Measurements from ENCODE around the gene BAIAP2L1.
A peak's percentile ranks its signal among the peaks of the same experiment; 100 is the strongest.

BAIAP2L1 gene

DNA sequence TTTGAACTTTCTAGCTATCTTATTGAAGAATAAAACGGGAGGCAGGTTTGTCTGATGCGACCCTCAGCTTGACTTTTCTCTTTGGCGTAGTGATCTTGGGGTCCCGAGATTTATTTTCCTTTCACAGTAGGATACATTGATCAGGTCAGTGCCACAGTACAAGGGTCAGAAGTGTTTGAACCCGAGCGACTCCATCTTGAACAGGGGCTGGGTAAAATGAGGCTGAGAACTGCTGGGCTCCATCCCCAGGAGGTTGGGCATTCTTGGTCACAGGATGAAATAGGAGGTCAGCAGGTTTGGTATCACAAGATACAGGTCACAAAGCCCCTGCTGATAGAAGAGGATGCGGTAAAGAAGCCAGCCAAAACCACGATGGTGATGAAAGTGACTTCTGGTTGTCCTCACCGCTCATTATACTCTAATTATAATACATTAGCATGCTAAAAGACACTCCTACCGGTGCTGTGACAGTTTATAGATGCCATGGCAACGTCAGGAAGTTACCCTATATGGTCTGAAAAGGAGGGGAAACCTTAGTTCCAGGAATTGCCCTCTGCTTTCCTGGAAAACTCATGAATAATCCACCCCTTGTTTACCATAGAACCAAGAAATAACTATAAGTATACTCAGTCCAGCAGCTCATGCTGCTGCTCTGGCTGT, 145.8 kb downstream of the BAIAP2L1 start:
- peaks cover 27% of the 10 kb centered on the region for H3K36me3 Mint-ChIP-seq (ENCODE audit: low read depth)
- no peaks in the 10 kb centered on the region for H3K27me3 Mint-ChIP-seq (ENCODE audit: low read depth)
- H3K4me3 Mint-ChIP-seq, result peak overlapping the region; percentile 33
- H3K27ac Mint-ChIP-seq, result peak overlapping the region; percentile 80
- DNase-seq (ENCODE audit: low spot score), result peak; percentile 25
- no peaks in the 10 kb centered on the region for H3K9me3 Mint-ChIP-seq
- H3K4me1 Mint-ChIP-seq (ENCODE audit: low read depth), result peaks cover 33% of the 10 kb centered on the region

DNA sequence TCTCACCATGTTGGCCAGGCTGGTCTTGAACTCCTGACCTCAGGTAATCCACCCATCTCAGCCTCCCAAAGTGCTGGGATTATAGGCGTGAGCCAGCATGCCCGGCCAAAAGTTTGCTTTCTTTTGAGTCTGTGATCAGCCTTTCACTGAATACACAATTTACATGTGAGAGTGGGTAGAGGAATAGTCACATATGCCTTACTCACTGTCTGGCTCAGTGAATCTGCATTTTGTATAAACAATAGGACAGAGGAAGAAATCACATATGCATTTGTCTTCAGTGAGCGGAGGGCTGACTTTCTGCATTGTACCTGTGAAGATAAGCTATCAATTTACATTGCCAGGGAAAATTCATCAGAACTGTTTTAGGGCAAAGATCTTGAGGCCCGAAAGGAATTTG, 146.4 kb downstream of the BAIAP2L1 start:
- no peak for DNase-seq (ENCODE audit: low spot score)
- Mint-ChIP-seq H3K27me3 (ENCODE audit: low read depth) (no peaks in the 10 kb centered on the region), H3K4me3 (no peak overlapping the region), H3K4me1 (ENCODE audit: low read depth) (peaks cover 38% of the 10 kb centered on the region), H3K27ac (peak overlapping the region; percentile 80), H3K9me3 (no peaks in the 10 kb centered on the region), H3K36me3 (ENCODE audit: low read depth) (peaks cover 31% of the 10 kb centered on the region)

DNA sequence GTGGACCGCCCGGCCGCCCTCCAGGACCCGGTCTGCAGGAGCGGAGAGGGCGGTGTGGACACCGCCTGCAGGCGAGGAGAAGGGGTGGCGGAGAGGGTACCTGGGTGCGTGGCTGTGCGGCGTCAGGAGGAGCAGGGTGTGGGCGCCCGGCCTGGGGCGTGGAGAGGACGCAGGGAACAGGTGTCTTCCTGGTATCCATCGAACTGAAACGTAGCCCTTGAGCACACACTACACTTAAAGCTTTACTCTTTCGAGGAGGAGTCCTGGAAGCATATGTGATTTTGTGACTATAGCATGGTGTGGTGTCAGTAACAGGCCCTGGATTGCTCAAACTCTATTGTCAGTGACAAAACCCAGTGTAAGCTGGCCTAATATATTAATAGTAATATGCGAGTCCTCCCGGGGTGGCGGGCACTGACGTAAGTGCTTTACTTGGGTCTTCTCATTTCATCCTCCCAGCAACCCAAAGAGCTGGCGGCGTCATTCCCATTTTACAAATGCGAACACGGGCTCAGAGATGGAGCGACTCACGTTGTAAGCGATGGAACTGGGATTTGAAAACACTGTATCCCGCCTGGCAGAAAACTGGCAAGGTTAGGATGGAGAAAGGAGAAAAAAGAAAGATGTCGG, 148.3 kb downstream of the BAIAP2L1 start:
- peaks cover 48% of the 10 kb centered on the region for H3K4me1 Mint-ChIP-seq (ENCODE audit: low read depth)
- H3K9me3 Mint-ChIP-seq, result no peaks in the 10 kb centered on the region
- H3K27ac Mint-ChIP-seq, result peak overlapping the region; percentile 100
- peaks cover 33% of the 10 kb centered on the region for H3K36me3 Mint-ChIP-seq (ENCODE audit: low read depth)
- no peaks in the 10 kb centered on the region for H3K27me3 Mint-ChIP-seq (ENCODE audit: low read depth)
- no peak for DNase-seq (ENCODE audit: low spot score)
- peak overlapping the region; percentile 97 for H3K4me3 Mint-ChIP-seq

DNA sequence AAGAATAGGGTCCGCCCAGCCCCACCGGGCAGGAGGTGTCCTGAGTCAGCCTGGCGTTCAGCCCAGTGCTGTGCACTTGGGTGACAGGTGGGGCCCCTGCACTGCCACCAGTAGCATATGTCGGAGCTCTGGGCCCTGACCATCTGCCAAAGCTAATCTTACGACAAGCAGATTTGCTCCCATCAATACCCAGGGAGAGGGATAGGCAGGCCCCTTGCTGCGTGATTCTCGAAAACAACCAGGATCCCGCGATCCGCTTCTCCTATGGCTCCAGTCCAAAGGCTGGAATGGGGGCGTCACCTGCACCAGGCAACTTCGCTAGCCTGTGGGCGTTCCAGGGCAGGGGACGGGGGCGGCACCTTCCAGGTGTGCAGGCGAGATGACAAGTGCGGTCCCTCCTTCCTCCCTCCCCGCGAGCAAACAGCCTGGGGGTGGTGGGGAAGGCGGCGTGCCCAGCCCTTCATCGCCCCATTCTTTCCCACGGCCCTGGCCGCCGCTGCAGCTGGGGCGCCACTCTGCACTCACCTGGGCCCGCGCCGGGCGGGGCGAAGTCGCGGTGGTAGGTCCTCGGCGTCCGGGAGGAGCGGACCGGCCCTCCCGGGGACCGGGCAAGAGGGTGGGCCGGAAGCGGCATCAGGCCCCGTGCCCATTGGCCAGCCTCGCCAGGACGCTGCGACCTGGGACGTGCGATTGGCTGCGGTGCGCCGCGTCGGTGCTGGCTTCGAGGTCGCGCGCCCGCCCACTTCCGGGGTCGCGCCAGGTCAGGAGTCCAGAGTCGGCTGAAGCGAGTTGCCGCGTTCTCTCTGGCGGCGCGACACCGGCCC, 149.1 kb downstream of the BAIAP2L1 start, which contains the start of gene TECPR1:
TSS of gene TECPR1 (minus strand) at position 632 of the 824 bp plus-strand sequence. CDS start 6,086 bp downstream, outside the sequence.
- Mint-ChIP-seq H3K27ac (peak within 1 kb of the TSS; percentile 100), H3K36me3 (ENCODE audit: low read depth) (peaks cover 32% of the 10 kb centered on the region), H3K4me3 (peak within 1 kb of the TSS; percentile 97), H3K27me3 (ENCODE audit: low read depth) (no peaks in the 10 kb centered on the region), H3K4me1 (ENCODE audit: low read depth) (peaks cover 48% of the 10 kb centered on the region), H3K9me3 (no peaks in the 10 kb centered on the region)
- DNase-seq (ENCODE audit: low spot score), result peak; percentile 94

DNA sequence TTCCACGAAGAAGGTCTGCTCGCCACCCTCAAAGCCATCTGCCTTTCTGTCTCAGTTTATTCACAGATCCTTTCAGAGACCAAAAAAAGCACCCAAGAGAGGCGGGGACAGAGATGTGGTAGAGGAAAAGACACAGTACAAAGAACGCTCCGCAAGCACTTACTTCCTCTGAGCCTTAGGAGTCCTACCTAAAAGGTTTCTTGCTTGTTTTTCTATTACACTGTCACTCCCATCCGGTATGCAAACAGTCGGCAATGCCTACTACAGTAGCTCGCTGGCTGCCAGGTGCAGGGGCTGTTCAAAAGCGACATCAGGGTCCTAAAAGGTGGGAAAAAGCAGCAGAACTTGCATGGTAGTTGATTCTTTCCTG, 149.7 kb downstream of the BAIAP2L1 start:
- Mint-ChIP-seq H3K27me3 (ENCODE audit: low read depth) (no peaks in the 10 kb centered on the region), H3K4me1 (ENCODE audit: low read depth) (peaks cover 44% of the 10 kb centered on the region), H3K4me3 (peak overlapping the region; percentile 97), H3K27ac (peak overlapping the region; percentile 100), H3K36me3 (ENCODE audit: low read depth) (peaks cover 27% of the 10 kb centered on the region), H3K9me3 (no peaks in the 10 kb centered on the region)
- DNase-seq (ENCODE audit: low spot score), result peak; percentile 12

DNA sequence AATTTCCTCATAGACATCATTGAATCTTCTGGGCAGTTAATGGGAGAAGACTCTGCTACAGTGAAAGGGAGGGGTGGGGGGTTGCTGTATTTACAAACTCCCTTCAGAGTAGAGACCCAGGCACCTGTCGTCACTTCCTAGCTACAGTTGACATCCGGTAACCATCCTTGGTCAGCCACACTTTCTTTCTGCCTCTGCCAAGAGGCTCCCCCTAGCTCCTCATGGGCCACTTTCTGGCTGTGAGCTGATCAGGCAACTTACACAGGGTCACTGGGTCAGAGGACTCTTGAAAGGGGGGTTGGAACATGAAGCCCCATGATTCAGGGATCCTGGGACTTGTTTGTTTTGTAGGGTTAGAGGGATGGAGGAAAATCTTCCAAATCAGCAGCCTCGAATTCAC, 150.1 kb downstream of the BAIAP2L1 start:
- peak overlapping the region; percentile 100 for H3K27ac Mint-ChIP-seq
- DNase-seq (ENCODE audit: low spot score), result peak; percentile 48
- H3K36me3 Mint-ChIP-seq (ENCODE audit: low read depth), result peaks cover 27% of the 10 kb centered on the region
- H3K4me3 Mint-ChIP-seq, result peak overlapping the region; percentile 97
- H3K27me3 Mint-ChIP-seq (ENCODE audit: low read depth), result no peaks in the 10 kb centered on the region
- peaks cover 43% of the 10 kb centered on the region for H3K4me1 Mint-ChIP-seq (ENCODE audit: low read depth)
- H3K9me3 Mint-ChIP-seq, result no peaks in the 10 kb centered on the region

DNA sequence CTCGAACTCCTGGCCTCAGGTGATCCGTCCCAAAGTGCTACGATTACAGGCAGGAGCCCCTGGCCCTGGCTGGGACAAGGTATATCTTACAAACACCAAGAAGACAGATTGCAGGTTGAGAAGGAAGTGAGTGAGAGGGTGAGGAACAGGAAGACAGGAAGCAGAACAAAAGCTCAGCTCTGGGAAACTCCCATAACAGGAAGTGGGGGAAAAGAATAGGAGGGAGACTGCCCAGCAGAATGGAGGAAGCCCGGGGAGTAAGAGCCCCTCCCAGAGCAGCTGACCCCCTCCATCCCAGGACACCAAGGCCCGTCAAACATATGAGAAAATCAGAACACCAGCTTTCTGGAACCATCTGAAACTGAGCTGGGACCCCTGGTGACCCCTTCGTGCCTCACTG, 151.8 kb downstream of the BAIAP2L1 start:
- Mint-ChIP-seq H3K4me1 (ENCODE audit: low read depth) (peaks cover 34% of the 10 kb centered on the region), H3K4me3 (peak overlapping the region; percentile 97)

GRCh38 chr7:98248156-98248555, 152.7 kb downstream of the BAIAP2L1 start:
- peak overlapping the region; percentile 45 for H3K27ac Mint-ChIP-seq
- peak overlapping the region; percentile 12 for H3K4me3 Mint-ChIP-seq
- peaks cover 21% of the 10 kb centered on the region for H3K36me3 Mint-ChIP-seq (ENCODE audit: low read depth)
- DNase-seq (ENCODE audit: low spot score), result no peak
- peaks cover 31% of the 10 kb centered on the region for H3K4me1 Mint-ChIP-seq (ENCODE audit: low read depth)
- H3K9me3 Mint-ChIP-seq, result no peaks in the 10 kb centered on the region
- H3K27me3 Mint-ChIP-seq (ENCODE audit: low read depth), result no peaks in the 10 kb centered on the region

More for the DNA sequence above, 151.8 kb downstream of the BAIAP2L1 start:
- H3K27ac Mint-ChIP-seq, result peak overlapping the region; percentile 100
- H3K27me3 Mint-ChIP-seq (ENCODE audit: low read depth), result no peaks in the 10 kb centered on the region
- peaks cover 21% of the 10 kb centered on the region for H3K36me3 Mint-ChIP-seq (ENCODE audit: low read depth)
- no peaks in the 10 kb centered on the region for H3K9me3 Mint-ChIP-seq
- DNase-seq (ENCODE audit: low spot score), result no peak

DNA sequence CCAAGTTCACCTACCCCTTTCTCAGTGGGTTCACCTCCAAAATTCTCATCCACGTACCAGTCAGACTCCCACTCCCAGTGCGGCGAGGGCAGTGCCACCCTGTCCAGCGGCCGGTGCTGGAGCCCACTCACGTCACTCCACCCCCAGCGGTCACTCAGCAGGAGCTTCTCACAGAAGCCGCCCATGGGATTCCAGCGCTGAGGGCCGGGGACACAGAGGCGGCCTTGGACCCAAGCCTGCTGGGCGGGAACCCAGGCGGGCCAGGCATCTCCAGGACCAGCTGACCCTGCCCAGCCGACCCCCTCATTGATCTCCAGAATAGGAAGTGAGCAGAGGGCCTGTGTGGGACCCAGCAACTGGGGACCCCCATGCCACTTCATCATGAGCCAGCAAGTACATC, 156.0 kb downstream of the BAIAP2L1 start:
- Mint-ChIP-seq H3K9me3 (no peaks in the 10 kb centered on the region), H3K4me3 (no peak overlapping the region), H3K36me3 (ENCODE audit: low read depth) (peaks cover 22% of the 10 kb centered on the region), H3K27ac (no peak overlapping the region), H3K27me3 (ENCODE audit: low read depth) (no peaks in the 10 kb centered on the region), H3K4me1 (ENCODE audit: low read depth) (peaks cover 12% of the 10 kb centered on the region)
- no peak for DNase-seq (ENCODE audit: low spot score)

- H3K27me3 Mint-ChIP-seq (ENCODE audit: low read depth), result no peaks in the 10 kb centered on the region
- no peak for DNase-seq (ENCODE audit: low spot score)
- no peaks in the 10 kb centered on the region for H3K9me3 Mint-ChIP-seq
- no peak overlapping the region for H3K4me3 Mint-ChIP-seq
- H3K27ac Mint-ChIP-seq, result peak overlapping the region; percentile 31
- peaks cover 18% of the 10 kb centered on the region for H3K36me3 Mint-ChIP-seq (ENCODE audit: low read depth)
- H3K4me1 Mint-ChIP-seq (ENCODE audit: low read depth), result peaks cover under 1% of the 10 kb centered on the region
These were observed 158.0 kb downstream of the BAIAP2L1 start for GRCh38 chr7:98242934-98243333.

DNA sequence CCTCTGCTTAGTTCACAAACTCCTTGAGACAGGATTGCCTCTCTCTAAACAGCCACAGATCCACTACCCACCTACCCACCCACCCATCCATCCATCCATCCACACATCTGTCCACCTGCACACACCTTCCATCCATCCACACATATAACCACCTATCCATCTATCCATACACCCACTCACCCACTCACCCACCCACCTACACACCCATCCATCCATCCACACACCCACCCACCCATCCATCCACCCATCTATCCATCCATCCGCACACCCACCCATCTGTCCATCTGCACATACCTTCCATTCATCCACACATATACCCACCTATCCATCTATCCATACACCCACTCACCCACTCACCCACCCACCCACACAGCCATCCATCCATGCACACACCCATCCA, 158.5 kb downstream of the BAIAP2L1 start:
- Mint-ChIP-seq H3K4me1 (ENCODE audit: low read depth) (no peaks in the 10 kb centered on the region), H3K4me3 (no peak overlapping the region), H3K9me3 (no peaks in the 10 kb centered on the region), H3K27ac (no peak overlapping the region), H3K36me3 (ENCODE audit: low read depth) (peaks cover 15% of the 10 kb centered on the region), H3K27me3 (ENCODE audit: low read depth) (no peaks in the 10 kb centered on the region)
- no peak for DNase-seq (ENCODE audit: low spot score)

DNA sequence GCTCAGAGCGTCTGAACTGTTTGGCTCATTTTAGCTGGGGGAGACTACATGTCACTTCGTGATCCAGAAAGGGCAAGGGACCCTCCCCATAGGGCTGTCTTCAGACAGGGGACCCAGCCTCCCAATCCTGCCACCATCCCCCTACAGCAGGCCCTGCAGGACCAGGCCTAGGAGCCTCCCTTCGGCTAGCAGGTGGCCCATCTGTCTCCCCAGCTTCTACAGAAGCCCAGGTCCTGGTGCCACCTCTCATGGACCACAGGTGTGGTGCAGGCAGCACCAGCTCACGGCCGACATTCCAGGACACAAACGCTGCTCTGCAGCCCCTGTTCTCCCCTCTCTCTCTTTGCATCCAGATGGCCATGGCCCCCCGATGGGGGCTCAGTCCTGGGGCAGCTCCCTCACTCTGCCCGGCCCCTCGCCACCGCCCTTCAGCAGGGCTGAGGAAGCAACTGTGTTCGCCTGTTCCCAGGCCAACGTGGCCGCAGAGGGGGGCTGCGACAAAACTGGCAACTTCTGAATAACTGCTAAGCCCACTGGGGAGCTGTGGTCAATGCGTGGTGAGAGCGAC, 159.1 kb downstream of the BAIAP2L1 start:
- H3K9me3 Mint-ChIP-seq, result no peaks in the 10 kb centered on the region
- DNase-seq (ENCODE audit: low spot score), result no peak
- no peak overlapping the region for H3K4me3 Mint-ChIP-seq
- H3K27me3 Mint-ChIP-seq (ENCODE audit: low read depth), result no peaks in the 10 kb centered on the region
- no peaks in the 10 kb centered on the region for H3K4me1 Mint-ChIP-seq (ENCODE audit: low read depth)
- peaks cover 16% of the 10 kb centered on the region for H3K36me3 Mint-ChIP-seq (ENCODE audit: low read depth)
- H3K27ac Mint-ChIP-seq, result no peak overlapping the region
